K562 (cell line): ENCODE measurements around the gene SAE1. TPM values are rescaled to one million over a fixed set of nuclear protein-coding genes. Genes with fewer than 3 reads are reported as not detected.

Source experiments
- ARID1B ChIP-seq: fragments of 450-650 bp; IDR thresholded peaks from 2 replicates; pipeline ENCODE4 v1.6.1; 2016; ENCODE audit warnings: antibody characterized with exemption, mild to moderate bottlenecking, inconsistent platforms
- ELK3 ChIP-seq: fragments of 450-650 bp; formaldehyde crosslinking; IDR thresholded peaks from 2 replicates; pipeline ENCODE4 v1.4.0; 2020; ENCODE audit warnings: mild to moderate bottlenecking
- ETV6 ChIP-seq, 3 experiments: fragments of 150-350 bp in 1 of 3; sonication (generic) in 1 of 3; formaldehyde crosslinking in 1 of 3; IDR thresholded peaks; 2 replicates each; pipeline versions ENCODE4 v1.6.1 to v1.8.0; 2014 to 2022; ENCODE audit warnings: borderline replicate concordance in 2 of 3, low read depth in 2 of 3, antibody characterized with exemption in 1 of 3, low read length in 1 of 3, mild to moderate bottlenecking in 1 of 3, missing genetic modification reagents in 1 of 3
- FOSL1 ChIP-seq: fragments of 200-800 bp; sonication (Bioruptor generic); conservative IDR thresholded peaks from 2 replicates; pipeline ENCODE4 v1.6.1; 2016; ENCODE audit warnings: missing genetic modification characterization, missing compliant biosample characterization
- GABPB1 ChIP-seq: sonication (generic); formaldehyde crosslinking; IDR thresholded peaks from 2 replicates; pipeline ENCODE4 v1.8.0; 2022; ENCODE audit warnings: mild to moderate bottlenecking, missing genetic modification reagents
- HDAC8 ChIP-seq: fragments of 450-650 bp; IDR thresholded peaks from 2 replicates; pipeline ENCODE4 v1.6.1; 2016; ENCODE audit warnings: mild to moderate bottlenecking, missing genetic modification characterization, moderate library complexity, missing compliant biosample characterization
- JUN ChIP-seq, 2 experiments: sonication (generic) in 1 of 2; formaldehyde crosslinking in 1 of 2; IDR thresholded peaks; 2 replicates each; pipeline versions ENCODE4 v1.6.1 to v1.8.0; 2012 to 2022; ENCODE audit warnings: borderline replicate concordance in 2 of 2, mild to moderate bottlenecking in 2 of 2, improper control_type of control experiment in 1 of 2, low read depth in 1 of 2, low read length in 1 of 2, missing genetic modification reagents in 1 of 2
- KDM2B ChIP-seq: fragments of 250-450 bp; sonication (Bioruptor Pico); IDR thresholded peaks from 2 replicates; pipeline ENCODE4 v1.8.0; 2021; ENCODE audit warnings: mild to moderate bottlenecking, moderate library complexity
- LCOR ChIP-seq: sonication (generic); formaldehyde crosslinking; IDR thresholded peaks from 2 replicates; pipeline ENCODE4 v1.8.0; 2022; ENCODE audit warnings: mild to moderate bottlenecking, missing genetic modification reagents
- MAX ChIP-seq: sonication (generic); formaldehyde crosslinking; IDR thresholded peaks from 2 replicates; pipeline ENCODE4 v1.9.0; 2022; ENCODE audit warnings: mild to moderate bottlenecking, missing genetic modification reagents
- MYC ChIP-seq, 2 experiments: fragments of 250-450 bp in 1 of 2; sonication (Bioruptor Pico) in 1 of 2; IDR thresholded peaks; 2 replicates each; pipeline versions ENCODE4 v1.5.1 to v1.6.1; 2012 to 2021; ENCODE audit warnings: low read depth in 2 of 2, borderline replicate concordance in 1 of 2, improper control_type of control experiment in 1 of 2, low read length in 1 of 2, mild to moderate bottlenecking in 1 of 2, moderate library complexity in 1 of 2
- SMAD3 ChIP-seq: fragments of 450-650 bp; formaldehyde crosslinking; conservative IDR thresholded peaks from 2 replicates; pipeline ENCODE4 v1.4.0; 2020; ENCODE audit warnings: mild to moderate bottlenecking
- SMAD4 ChIP-seq: fragments of 250-450 bp; sonication (Bioruptor Pico); conservative IDR thresholded peaks from 2 replicates; pipeline ENCODE4 v1.8.0; 2021; ENCODE audit warnings: inconsistent platforms, mild to moderate bottlenecking, moderate library complexity
- TEAD1 ChIP-seq, 2 experiments: fragments of 450-650 bp in 1 of 2; sonication (generic) in 1 of 2; formaldehyde crosslinking; IDR thresholded peaks; 2 replicates each; pipeline versions ENCODE4 v1.4.0 to v1.8.0; 2020 to 2022; ENCODE audit warnings: mild to moderate bottlenecking in 2 of 2, missing genetic modification reagents in 1 of 2
- TEAD2 ChIP-seq: fragments of 450-650 bp; IDR thresholded peaks from 2 replicates; pipeline ENCODE4 v1.6.1; 2016; ENCODE audit warnings: missing genetic modification characterization, control low read depth, missing compliant biosample characterization
- ZBTB11 ChIP-seq, 3 experiments: fragments of 200-800 bp in 1 of 3; fragments of 250-450 bp in 1 of 3; fragments of 450-650 bp in 1 of 3; sonication (Bioruptor Pico) in 1 of 3; sonication (Bioruptor generic) in 1 of 3; formaldehyde crosslinking in 1 of 3; IDR thresholded peaks; 2 replicates each; pipeline versions ENCODE4 v1.6.1 to v1.8.0; 2016 to 2022; ENCODE audit warnings: mild to moderate bottlenecking in 2 of 3, missing genetic modification characterization in 2 of 3, missing compliant biosample characterization in 1 of 3, moderate library complexity in 1 of 3
- ZBTB26 ChIP-seq: fragments of 450-650 bp; formaldehyde crosslinking; IDR thresholded peaks from 2 replicates; pipeline ENCODE4 v1.4.0; 2022; ENCODE audit warnings: missing genetic modification characterization
- polyA plus RNA-seq, 8 experiments: library from polyadenylated mRNA; depleted of rRNA in 4 of 8; stranded (reverse) in 5 of 8; unstranded in 3 of 8; fragments of >200 nt; fragmentation: Nextera tagmentation in 2 of 8; fragmentation: Illumina TruSeq in 1 of 8; extraction: Ambion mirVana in 2 of 8; extraction: Trizol in 1 of 8; gene quantifications; 2 replicates each; pipeline versions ENCODE4 v1.2.1 to v1.2.3, GENCODE V29; 2011 to 2014; ENCODE audit warnings: inconsistent platforms in 1 of 8, missing spikeins in 1 of 8
- total RNA-seq, 7 experiments: library from RNA; depleted of rRNA in 6 of 7; stranded (reverse); fragments of >200 nt in 6 of 7; fragmentation: Illumina TruSeq in 2 of 7; extraction: Trizol in 2 of 7; gene quantifications; 2 replicates each; pipeline versions ENCODE4 v1.2.1 to v1.2.3, GENCODE V29; 2011 to 2021; ENCODE audit warnings: low replicate concordance in 1 of 7

The SAE1 gene
- total and polyA plus RNA-seq, 9 of the 15 experiments (the other 6 are each of a cell fraction or from before 2014, with no cell fraction given) = 82.8 to 299 (median 217) TPM

GRCh38 chr19:47240996-47241918, 110.6 kb downstream of the SAE1 start (continued):
- TF ChIP-seq ETV6 (IDR thresholded peaks at IDR 0.05; ENCODE audit: borderline replicate concordance in 1 of 2, low read depth in 2 of 2, low read length in 1 of 2) (no peak), ETV6 (CRISPR knock-in tag; IDR thresholded peaks at IDR 0.05; ENCODE audit: borderline replicate concordance) (peak; percentile 63; the same call in 1 of the 2 replicates), FOSL1 (peak; percentile 94), MAX (CRISPR knock-in tag) (peak; percentile 79), ZBTB11 (CRISPR knock-in tag; IDR thresholded peaks at IDR 0.05) (0 out of 6 replicates have a peak, but pooled peaks of 1 of the 3 experiments have one; percentile 45), TEAD1 (CRISPR knock-in tag; IDR thresholded peaks at IDR 0.05) (no peak), ARID1B (peak; percentile 77), TEAD2 (tag) (no peak), SMAD3 (0 out of 2 replicates have a peak, but pooled peaks have one; percentile 41), SMAD4 (peak; percentile 59), MYC (IDR thresholded peaks at IDR 0.05; ENCODE audit: low read depth, low read length) (no peak; the same call in 1 of the 2 replicates), MYC (CRISPR knock-in tag; IDR thresholded peaks at IDR 0.05; ENCODE audit: borderline replicate concordance, low read depth) (0 out of 2 replicates have a peak, but pooled peaks have one; percentile 53), GABPB1 (CRISPR knock-in tag) (0 out of 2 replicates have a peak, but pooled peaks have one; percentile 43), KDM2B (0 out of 2 replicates have a peak, but pooled peaks have one; percentile 60), LCOR (CRISPR knock-in tag) (no peak), ZBTB26 (CRISPR knock-in tag) (peak; percentile 58; the same call in 1 of the 2 replicates), HDAC8 (tag) (0 out of 2 replicates have a peak, but pooled peaks have one; percentile 26), ELK3 (CRISPR knock-in tag) (no peak), JUN (IDR thresholded peaks at IDR 0.05; ENCODE audit: borderline replicate concordance, low read depth, low read length) (peak; percentile 99), JUN (CRISPR knock-in tag; IDR thresholded peaks at IDR 0.05; ENCODE audit: borderline replicate concordance) (peak; percentile 97; the same call in 1 of the 2 replicates)
